IPS DF 6.9 (cell line): Measurements from ENCODE around the gene HRH4.

Experiments used
- DNase-seq: peaks from one replicate; pipeline ENCODE4 v3.0.0-alpha.2; 2013; ENCODE audit warnings: low read depth, low spot score
- H3K27ac ChIP-seq: one replicate; pipeline ENCODE4 v1.5.1; 2013; ENCODE audit warnings: low read length, control low read depth
- H3K27me3 ChIP-seq: 2 replicates; pipeline ENCODE4 v1.6.1; 2013; ENCODE audit warnings: mild to moderate bottlenecking, low read length; ENCODE audit not compliant: control insufficient read depth, insufficient read depth
- H3K36me3 ChIP-seq: 2 replicates; pipeline ENCODE4 v1.6.1; 2013; ENCODE audit warnings: low read length; ENCODE audit not compliant: control insufficient read depth, insufficient read depth
- H3K4me1 ChIP-seq: 2 replicates; pipeline ENCODE4 v1.6.1; 2013; ENCODE audit warnings: low read length; ENCODE audit not compliant: control insufficient read depth, insufficient read depth
- H3K4me3 ChIP-seq: 2 replicates; pipeline ENCODE4 v1.5.1; 2013; ENCODE audit warnings: mild to moderate bottlenecking, low read length
- H3K9me3 ChIP-seq: 2 replicates; pipeline ENCODE4 v1.6.1; 2013; ENCODE audit warnings: low read length, inconsistent platforms; ENCODE audit not compliant: control insufficient read depth, insufficient read depth
- whole genome bisulfite sequencing: extraction: QIAGEN DNeasy Blood & Tissue Kit; methylation state at CpG from one replicate; pipeline ENCODE4 v1.1.7; 2013; ENCODE audit warnings: mixed read lengths, missing lambda C conversion rate; ENCODE audit not compliant: insufficient read length, insufficient coverage; 5-methylcytosine and 5-hydroxymethylcytosine counted together

The HRH4 gene

GRCh38 chr18:24462838-24463775 lies 2.7 kb downstream of the HRH4 start:
- Histone ChIP-seq H3K36me3 (no peaks in the 10 kb centered on the region), H3K4me3 (no peak overlapping the region), H3K27me3 (no peaks in the 10 kb centered on the region), H3K27ac (no peak overlapping the region), H3K4me1 (no peaks in the 10 kb centered on the region), H3K9me3 (no peaks in the 10 kb centered on the region)
- no CpG with 5 or more reads among the region's 5 CpGs for WGBS
- no peak for DNase-seq

GRCh38 chr18:24465486-24465885 lies 5.0 kb downstream of the HRH4 start:
- Histone ChIP-seq H3K27ac (no peak overlapping the region), H3K36me3 (no peaks in the 10 kb centered on the region), H3K27me3 (no peaks in the 10 kb centered on the region), H3K4me1 (no peaks in the 10 kb centered on the region), H3K4me3 (no peak overlapping the region), H3K9me3 (no peaks in the 10 kb centered on the region)
- no CpG with 5 or more reads among the region's 7 CpGs for WGBS
- DNase-seq = no peak

GRCh38 chr18:24466771-24467170 lies 6.3 kb downstream of the HRH4 start:
- Histone ChIP-seq H3K36me3 (no peaks in the 10 kb centered on the region), H3K4me1 (no peaks in the 10 kb centered on the region), H3K27me3 (no peaks in the 10 kb centered on the region), H3K4me3 (no peak overlapping the region), H3K9me3 (no peaks in the 10 kb centered on the region), H3K27ac (no peak overlapping the region)
- no peak for DNase-seq
- WGBS = no CpG with 5 or more reads among the region's 2 CpGs

- Histone ChIP-seq H3K4me1 (no peaks in the 10 kb centered on the region), H3K4me3 (no peak overlapping the region), H3K27me3 (no peaks in the 10 kb centered on the region), H3K27ac (no peak overlapping the region), H3K9me3 (no peaks in the 10 kb centered on the region), H3K36me3 (no peaks in the 10 kb centered on the region)
- no peak for DNase-seq
- no CpG with 5 or more reads among the region's 3 CpGs for WGBS
These were observed 9.7 kb downstream of the HRH4 start for GRCh38 chr18:24470022-24470618.

GRCh38 chr18:24470805-24471204 lies 10.4 kb downstream of the HRH4 start:
- H3K36me3 ChIP-seq = no peaks in the 10 kb centered on the region
- no peak overlapping the region for H3K4me3 ChIP-seq
- no CpG with 5 or more reads among the region's 7 CpGs for WGBS
- H3K27me3 ChIP-seq = no peaks in the 10 kb centered on the region
- no peak for DNase-seq
- H3K9me3 ChIP-seq = no peaks in the 10 kb centered on the region
- no peak overlapping the region for H3K27ac ChIP-seq
- H3K4me1 ChIP-seq = no peaks in the 10 kb centered on the region

GRCh38 chr18:24472591-24472990 lies 12.2 kb downstream of the HRH4 start:
- H3K4me3 ChIP-seq = no peak overlapping the region
- no peaks in the 10 kb centered on the region for H3K9me3 ChIP-seq
- WGBS = no CpG with 5 or more reads among the region's 5 CpGs
- no peak overlapping the region for H3K27ac ChIP-seq
- no peaks in the 10 kb centered on the region for H3K27me3 ChIP-seq
- no peaks in the 10 kb centered on the region for H3K4me1 ChIP-seq
- no peak for DNase-seq
- no peaks in the 10 kb centered on the region for H3K36me3 ChIP-seq

- no peak for DNase-seq
- Histone ChIP-seq H3K9me3 (no peaks in the 10 kb centered on the region), H3K4me3 (no peak overlapping the region), H3K4me1 (no peaks in the 10 kb centered on the region), H3K27ac (no peak overlapping the region), H3K36me3 (no peaks in the 10 kb centered on the region), H3K27me3 (no peaks in the 10 kb centered on the region)
- no CpG with 5 or more reads among the region's 2 CpGs for WGBS
These were observed 14.0 kb downstream of the HRH4 start for GRCh38 chr18:24474406-24474805.

- Histone ChIP-seq H3K4me1 (no peaks in the 10 kb centered on the region), H3K9me3 (no peaks in the 10 kb centered on the region), H3K4me3 (no peak overlapping the region), H3K27me3 (no peaks in the 10 kb centered on the region), H3K27ac (no peak overlapping the region), H3K36me3 (no peaks in the 10 kb centered on the region)
- no peak for DNase-seq
- WGBS = no CpG with 5 or more reads among the region's 6 CpGs
These were observed 15.6 kb downstream of the HRH4 start for GRCh38 chr18:24475926-24476589.

GRCh38 chr18:24479371-24479770 lies 18.9 kb downstream of the HRH4 start:
- no CpG with 5 or more reads among the region's 7 CpGs for WGBS
- Histone ChIP-seq H3K4me1 (no peaks in the 10 kb centered on the region), H3K4me3 (no peak overlapping the region), H3K36me3 (no peaks in the 10 kb centered on the region), H3K9me3 (no peaks in the 10 kb centered on the region), H3K27ac (no peak overlapping the region), H3K27me3 (no peaks in the 10 kb centered on the region)
- no peak for DNase-seq

GRCh38 chr18:24482821-24483220 lies 22.4 kb downstream of the HRH4 start:
- H3K27ac ChIP-seq = no peak overlapping the region
- H3K4me3 ChIP-seq = no peak overlapping the region
- no peaks in the 10 kb centered on the region for H3K9me3 ChIP-seq
- H3K4me1 ChIP-seq = no peaks in the 10 kb centered on the region
- WGBS = no CpG with 5 or more reads among the region's 5 CpGs
- H3K27me3 ChIP-seq = no peaks in the 10 kb centered on the region
- H3K36me3 ChIP-seq = no peaks in the 10 kb centered on the region
- DNase-seq = no peak
